ENCODE data around the gene SWAP70.

The SWAP70 gene

GRCh38 chr11:9665749-9666148 is 1.9 kb downstream of the SWAP70 start:
- peak overlapping the region; percentile 28 for H3K27ac Mint-ChIP-seq

DNA sequence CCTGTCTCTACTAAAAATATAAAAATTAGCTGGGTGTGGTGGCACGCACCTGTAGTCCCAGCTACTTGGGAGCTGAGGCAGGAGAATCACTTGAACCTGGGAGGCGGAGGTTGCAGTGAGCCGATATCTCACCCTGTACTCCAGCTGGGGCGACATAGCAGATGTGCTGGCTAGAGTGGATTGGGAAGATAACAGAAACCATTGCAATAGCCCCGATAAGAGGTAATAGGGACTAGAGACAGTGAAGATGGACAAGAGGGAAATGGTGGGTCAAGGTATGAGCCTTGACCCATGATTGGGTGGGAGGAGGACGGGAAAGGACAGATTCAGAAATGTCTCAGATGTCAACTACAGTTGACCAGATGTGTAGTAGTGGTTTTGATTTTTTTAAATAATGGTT is 6.1 kb downstream of the SWAP70 start:
- H3K27ac Mint-ChIP-seq: no peak overlapping the region
- H3K4me1 Mint-ChIP-seq (ENCODE audit: low read depth): peaks cover 4% of the 10 kb centered on the region
- no peak overlapping the region for H3K4me3 Mint-ChIP-seq
- H3K9me3 Mint-ChIP-seq: peaks cover 15% of the 10 kb centered on the region
- peaks cover 6% of the 10 kb centered on the region for H3K36me3 Mint-ChIP-seq (ENCODE audit: low read depth)
- H3K27me3 Mint-ChIP-seq (ENCODE audit: low read depth): peaks cover 20% of the 10 kb centered on the region

More at GRCh38 chr11:9665749-9666148, 1.9 kb downstream of the SWAP70 start:
- Mint-ChIP-seq H3K27me3 (ENCODE audit: low read depth) (peaks cover 45% of the 10 kb centered on the region), H3K9me3 (peaks cover 15% of the 10 kb centered on the region), H3K4me1 (ENCODE audit: low read depth) (peaks cover 20% of the 10 kb centered on the region), H3K36me3 (ENCODE audit: low read depth) (peaks cover 10% of the 10 kb centered on the region), H3K4me3 (peak overlapping the region; percentile 47)

DNA sequence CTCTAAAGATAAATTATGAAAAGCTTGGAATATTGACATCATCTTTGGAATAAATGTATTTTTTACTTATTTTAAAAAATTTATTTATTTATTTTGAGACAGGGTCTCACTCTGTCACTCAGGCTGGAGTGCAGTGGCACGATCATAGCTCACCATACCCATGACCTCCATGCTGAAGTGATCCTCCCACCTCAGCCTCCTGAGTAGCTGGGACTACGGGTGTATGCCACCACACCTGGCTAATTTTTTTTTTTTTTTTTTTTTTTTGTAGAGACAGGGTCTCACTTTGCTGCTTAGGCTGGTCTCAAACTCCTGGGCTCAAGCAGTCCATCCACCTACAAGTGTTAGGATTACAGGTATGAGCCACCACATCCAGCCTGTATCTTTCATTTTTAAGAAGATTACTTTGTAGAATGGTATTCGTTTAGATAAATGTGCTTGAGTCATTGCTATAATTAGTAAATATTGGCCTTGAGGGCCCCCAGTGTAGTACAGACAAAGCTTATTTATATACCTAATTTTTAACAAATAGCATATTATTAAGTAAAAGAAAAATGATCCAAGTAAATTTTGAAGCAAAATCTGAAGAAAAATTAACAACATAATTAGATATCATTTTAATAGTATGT is 8.5 kb downstream of the SWAP70 start:
- H3K4me1 Mint-ChIP-seq (ENCODE audit: low read depth): peaks cover 2% of the 10 kb centered on the region
- no peak overlapping the region for H3K27ac Mint-ChIP-seq
- H3K9me3 Mint-ChIP-seq: no peaks in the 10 kb centered on the region
- H3K4me3 Mint-ChIP-seq: no peak overlapping the region
- H3K27me3 Mint-ChIP-seq (ENCODE audit: low read depth): peaks cover 12% of the 10 kb centered on the region
- H3K36me3 Mint-ChIP-seq (ENCODE audit: low read depth): peaks cover 2% of the 10 kb centered on the region

- Mint-ChIP-seq H3K9me3 (no peaks in the 10 kb centered on the region), H3K27me3 (ENCODE audit: low read depth) (peaks cover 12% of the 10 kb centered on the region), H3K4me1 (ENCODE audit: low read depth) (peaks cover 2% of the 10 kb centered on the region), H3K27ac (no peak overlapping the region), H3K4me3 (no peak overlapping the region), H3K36me3 (ENCODE audit: low read depth) (peaks cover 2% of the 10 kb centered on the region)
Observed at GRCh38 chr11:9672918-9673317, 9.0 kb downstream of the SWAP70 start.

- H3K27me3 Mint-ChIP-seq (ENCODE audit: low read depth): peaks cover 6% of the 10 kb centered on the region
- H3K36me3 Mint-ChIP-seq (ENCODE audit: low read depth): no peaks in the 10 kb centered on the region
- no peak overlapping the region for H3K27ac Mint-ChIP-seq
- H3K4me3 Mint-ChIP-seq: no peak overlapping the region
- H3K4me1 Mint-ChIP-seq (ENCODE audit: low read depth): no peaks in the 10 kb centered on the region
- H3K9me3 Mint-ChIP-seq: no peaks in the 10 kb centered on the region
Observed at GRCh38 chr11:9675691-9676090, 11.8 kb downstream of the SWAP70 start.

GRCh38 chr11:9677951-9678350 is 14.1 kb downstream of the SWAP70 start:
- Mint-ChIP-seq H3K4me3 (no peak overlapping the region), H3K9me3 (no peaks in the 10 kb centered on the region), H3K27me3 (ENCODE audit: low read depth) (peaks cover 6% of the 10 kb centered on the region)

DNA sequence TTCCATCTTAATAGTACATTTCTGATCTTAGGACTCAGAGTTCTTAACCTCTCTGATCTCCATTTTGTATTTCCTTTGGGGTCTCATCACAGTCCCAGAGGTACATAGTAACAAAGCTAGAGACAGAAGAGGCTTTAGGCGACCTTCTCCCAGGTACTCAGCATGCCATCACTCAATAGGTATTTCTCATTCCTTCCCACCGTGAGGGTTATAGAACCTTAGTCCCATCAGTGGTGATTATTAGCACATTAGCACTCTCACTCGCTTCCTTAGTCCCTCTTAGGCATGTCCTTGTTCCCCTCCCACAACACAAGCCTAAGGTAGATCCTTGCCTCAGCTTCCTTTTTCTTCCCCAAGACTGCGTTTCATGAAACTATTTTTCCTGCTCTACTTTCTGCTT is 14.7 kb downstream of the SWAP70 start:
- Mint-ChIP-seq H3K4me1 (ENCODE audit: low read depth) (no peaks in the 10 kb centered on the region), H3K27me3 (ENCODE audit: low read depth) (peaks cover 6% of the 10 kb centered on the region), H3K9me3 (no peaks in the 10 kb centered on the region), H3K27ac (no peak overlapping the region), H3K36me3 (ENCODE audit: low read depth) (no peaks in the 10 kb centered on the region), H3K4me3 (no peak overlapping the region)

More at GRCh38 chr11:9677951-9678350, 14.1 kb downstream of the SWAP70 start:
- Mint-ChIP-seq H3K36me3 (ENCODE audit: low read depth) (no peaks in the 10 kb centered on the region), H3K27ac (no peak overlapping the region), H3K4me1 (ENCODE audit: low read depth) (no peaks in the 10 kb centered on the region)

DNA sequence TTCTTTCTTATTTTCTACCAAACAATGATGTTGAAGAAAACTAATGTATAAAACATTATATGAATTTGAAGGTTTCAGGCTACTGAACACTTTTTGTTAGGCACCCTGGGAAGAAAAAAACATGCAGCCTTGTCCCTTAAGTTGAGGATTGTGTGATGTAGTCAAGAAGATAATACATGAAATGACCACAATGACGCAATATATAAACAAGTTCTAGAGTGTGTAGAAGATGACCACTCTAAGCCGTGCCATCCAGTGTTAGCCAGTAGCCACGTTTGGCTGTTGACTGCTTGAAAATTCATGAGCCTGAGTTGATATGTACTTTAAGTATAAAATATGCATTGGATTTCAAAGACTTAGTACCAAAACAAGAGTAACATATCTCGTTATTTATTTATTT is 16.2 kb downstream of the SWAP70 start:
- H3K27ac Mint-ChIP-seq: no peak overlapping the region
- H3K4me1 Mint-ChIP-seq (ENCODE audit: low read depth): no peaks in the 10 kb centered on the region
- H3K4me3 Mint-ChIP-seq: no peak overlapping the region
- H3K36me3 Mint-ChIP-seq (ENCODE audit: low read depth): no peaks in the 10 kb centered on the region
- peaks cover 6% of the 10 kb centered on the region for H3K27me3 Mint-ChIP-seq (ENCODE audit: low read depth)
- no peaks in the 10 kb centered on the region for H3K9me3 Mint-ChIP-seq

DNA sequence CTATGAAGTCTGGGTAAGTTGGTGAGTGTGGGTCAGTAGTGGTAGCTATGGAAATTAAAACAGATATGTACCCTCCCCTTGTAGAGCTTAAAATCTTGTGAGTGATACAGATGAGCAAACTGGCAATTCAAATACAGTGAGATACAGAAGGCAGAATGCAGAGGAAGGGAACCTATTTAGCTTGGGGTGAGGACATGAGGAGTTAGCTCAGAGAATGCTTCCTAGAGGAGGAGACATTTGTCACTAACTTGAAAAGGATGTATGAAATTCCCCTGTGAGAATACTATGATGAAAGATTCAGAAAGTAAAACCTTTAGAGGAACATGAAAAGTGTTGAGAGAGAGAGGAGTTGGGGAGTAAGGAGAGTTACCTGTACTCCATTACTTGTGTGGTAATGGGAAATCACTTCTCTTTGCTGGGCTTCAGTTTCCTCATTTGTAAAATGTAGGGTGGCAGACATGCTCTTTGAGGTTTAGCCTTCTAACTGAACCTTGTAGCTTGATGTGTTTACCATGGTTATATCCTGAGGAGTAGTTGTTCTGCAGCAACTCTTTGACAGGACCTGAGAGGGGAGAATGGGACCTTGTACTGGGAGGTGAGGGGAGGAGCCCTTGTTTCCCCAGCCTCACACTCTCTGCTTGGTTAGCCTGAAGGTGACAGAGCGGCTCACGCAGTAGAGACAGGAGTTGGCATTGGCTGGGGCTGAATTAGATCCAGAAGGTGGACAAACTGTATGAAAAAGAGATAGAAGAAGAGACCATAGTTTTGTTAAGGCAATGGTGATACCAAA is 17.9 kb downstream of the SWAP70 start:
- H3K27me3 Mint-ChIP-seq (ENCODE audit: low read depth): peaks cover 6% of the 10 kb centered on the region
- H3K36me3 Mint-ChIP-seq (ENCODE audit: low read depth): no peaks in the 10 kb centered on the region
- H3K9me3 Mint-ChIP-seq: no peaks in the 10 kb centered on the region
- H3K27ac Mint-ChIP-seq: no peak overlapping the region
- no peaks in the 10 kb centered on the region for H3K4me1 Mint-ChIP-seq (ENCODE audit: low read depth)
- no peak overlapping the region for H3K4me3 Mint-ChIP-seq

DNA sequence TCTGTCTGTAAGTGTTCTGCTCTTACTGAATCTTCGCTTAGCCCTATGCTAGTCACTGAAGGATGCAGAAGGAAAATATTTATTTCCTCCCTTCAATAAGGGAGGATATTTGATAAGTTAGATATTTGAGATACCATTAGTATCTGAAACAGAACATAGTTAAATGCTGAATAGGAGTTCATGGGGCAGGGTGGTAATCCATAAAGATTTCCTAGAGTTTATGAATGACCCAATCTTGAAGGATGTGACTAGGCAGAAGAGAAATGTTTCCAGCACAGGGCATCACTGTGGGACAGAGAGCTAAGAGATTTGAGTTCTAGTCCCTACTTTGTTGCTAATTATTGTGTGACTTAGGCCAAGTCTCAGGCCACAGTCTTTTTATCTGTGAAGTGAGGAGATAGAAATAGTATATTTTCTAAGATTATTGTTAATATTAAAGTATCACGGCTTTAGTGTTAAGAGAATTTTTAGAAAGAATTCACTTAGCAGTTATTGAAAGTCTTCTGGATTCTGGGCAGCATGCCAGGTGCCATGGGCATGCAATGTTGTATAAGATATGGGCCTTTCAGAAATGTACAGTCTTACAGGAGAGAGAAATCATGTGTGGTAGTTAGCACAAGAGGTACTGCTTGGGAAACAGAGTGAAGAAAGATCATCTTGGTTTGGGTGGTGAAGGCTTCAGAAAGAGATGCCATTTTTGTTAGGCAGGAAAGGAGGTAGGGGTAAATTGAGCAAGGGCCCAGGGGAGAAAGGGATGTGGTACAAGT is 24.0 kb downstream of the SWAP70 start:
- no peaks in the 10 kb centered on the region for H3K36me3 Mint-ChIP-seq (ENCODE audit: low read depth)
- H3K27ac Mint-ChIP-seq: no peak overlapping the region
- H3K4me3 Mint-ChIP-seq: no peak overlapping the region
- no peaks in the 10 kb centered on the region for H3K4me1 Mint-ChIP-seq (ENCODE audit: low read depth)
- H3K27me3 Mint-ChIP-seq (ENCODE audit: low read depth): peaks cover 3% of the 10 kb centered on the region
- no peaks in the 10 kb centered on the region for H3K9me3 Mint-ChIP-seq

DNA sequence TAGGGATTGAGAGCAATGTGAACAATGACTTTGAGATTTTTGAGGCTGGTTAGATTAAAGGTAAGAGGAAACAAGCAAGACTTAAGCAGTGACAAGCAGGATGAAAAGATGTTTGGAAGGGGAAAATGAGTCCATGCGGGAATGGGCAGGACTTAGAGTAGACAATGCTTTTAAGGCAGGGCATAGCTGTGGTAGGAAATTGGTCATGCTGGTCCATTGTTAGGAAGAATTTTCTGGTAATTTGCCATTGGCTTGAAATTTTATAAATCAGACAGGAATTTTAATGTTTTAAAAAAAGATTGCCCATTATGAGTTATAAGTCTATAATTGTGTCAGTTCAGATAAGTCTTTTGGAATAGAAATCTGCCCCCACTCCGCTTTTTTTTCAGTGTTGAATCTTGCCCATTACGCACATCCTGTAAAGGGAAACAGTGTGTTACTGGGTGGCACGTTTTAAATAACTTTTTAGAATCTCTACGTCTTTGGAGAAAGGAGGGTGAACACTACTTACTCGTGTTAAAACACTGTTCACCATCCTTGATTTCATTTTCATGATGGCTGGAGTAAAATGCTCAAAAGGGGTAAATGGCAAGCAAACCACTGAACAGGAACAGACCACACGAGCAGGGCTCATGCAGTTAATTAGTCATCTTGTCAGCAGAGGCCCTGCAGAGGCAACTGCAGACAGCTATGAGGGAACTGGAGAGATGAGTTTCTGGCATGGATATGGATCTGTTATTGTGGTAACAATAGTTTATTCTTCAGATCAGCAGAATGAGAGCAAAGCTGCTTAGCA is 25.0 kb downstream of the SWAP70 start:
- H3K36me3 Mint-ChIP-seq (ENCODE audit: low read depth): no peaks in the 10 kb centered on the region
- H3K4me3 Mint-ChIP-seq: no peak overlapping the region

DNA sequence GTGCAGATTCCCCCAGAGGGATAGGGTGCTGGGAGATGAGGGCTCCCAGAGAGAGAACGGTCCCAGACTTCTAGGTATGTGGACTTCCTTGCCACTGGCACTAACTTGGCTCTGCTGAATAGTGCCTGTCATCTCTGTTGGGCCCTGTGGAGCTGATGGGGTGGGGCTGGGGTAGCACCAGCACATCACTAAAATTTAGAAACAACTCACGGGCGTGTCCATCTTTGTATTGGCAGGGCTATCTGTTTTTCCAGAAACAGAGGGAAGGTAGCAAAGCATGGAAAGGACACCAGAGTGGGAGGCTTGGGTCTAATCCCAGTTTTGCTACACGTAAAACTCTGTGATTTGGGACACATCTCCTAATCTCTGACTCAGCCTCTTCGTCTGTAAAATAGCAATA is 25.8 kb downstream of the SWAP70 start:
- Mint-ChIP-seq H3K27me3 (ENCODE audit: low read depth) (peaks cover 3% of the 10 kb centered on the region), H3K9me3 (no peaks in the 10 kb centered on the region), H3K4me3 (no peak overlapping the region), H3K4me1 (ENCODE audit: low read depth) (no peaks in the 10 kb centered on the region), H3K27ac (no peak overlapping the region), H3K36me3 (ENCODE audit: low read depth) (peaks cover 5% of the 10 kb centered on the region)

More for the DNA sequence above, 25.0 kb downstream of the SWAP70 start:
- Mint-ChIP-seq H3K27ac (no peak overlapping the region), H3K4me1 (ENCODE audit: low read depth) (no peaks in the 10 kb centered on the region), H3K9me3 (no peaks in the 10 kb centered on the region), H3K27me3 (ENCODE audit: low read depth) (peaks cover 3% of the 10 kb centered on the region)

DNA sequence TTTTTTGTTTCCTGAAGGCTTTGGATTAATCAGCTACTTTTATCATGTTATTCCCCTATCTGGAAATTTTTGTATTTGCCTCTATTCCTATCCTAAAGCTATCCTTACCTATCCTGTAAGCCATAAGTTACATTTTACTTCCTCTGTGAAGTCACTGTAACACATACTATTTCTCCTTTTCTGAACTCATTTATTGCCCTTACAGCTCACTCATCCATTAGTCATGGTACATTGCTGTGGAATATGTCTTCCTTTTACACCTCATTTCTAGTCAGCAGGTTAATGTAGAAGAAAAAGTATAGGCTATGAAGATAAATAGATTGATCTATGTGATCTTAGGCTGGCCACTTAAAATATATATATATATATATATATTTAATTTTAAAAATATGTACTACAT is 28.0 kb downstream of the SWAP70 start:
- Mint-ChIP-seq H3K9me3 (no peaks in the 10 kb centered on the region), H3K36me3 (ENCODE audit: low read depth) (peaks cover 14% of the 10 kb centered on the region), H3K4me1 (ENCODE audit: low read depth) (no peaks in the 10 kb centered on the region), H3K4me3 (no peak overlapping the region), H3K27me3 (ENCODE audit: low read depth) (peaks cover 3% of the 10 kb centered on the region), H3K27ac (no peak overlapping the region)

DNA sequence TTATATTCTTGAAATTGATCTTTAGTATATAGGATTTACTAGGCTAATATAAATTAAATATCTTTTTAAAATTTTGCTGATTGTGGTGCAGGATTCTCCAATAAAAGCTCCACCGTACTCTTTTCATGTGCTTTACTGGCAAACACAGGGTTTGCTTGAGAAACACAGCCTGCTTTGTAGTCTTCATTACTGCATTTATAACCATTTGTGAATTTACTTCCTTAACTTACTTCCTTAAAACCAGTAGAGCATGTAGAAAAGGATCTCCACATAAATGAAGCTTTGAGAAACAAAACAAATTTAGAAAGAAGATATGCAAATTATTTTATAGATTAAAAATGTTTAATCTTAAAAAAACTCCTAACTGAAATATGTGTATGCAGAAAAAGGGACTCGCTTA is 28.8 kb downstream of the SWAP70 start:
- Mint-ChIP-seq H3K4me1 (ENCODE audit: low read depth) (no peaks in the 10 kb centered on the region), H3K27ac (no peak overlapping the region)

More for the DNA sequence above, 28.8 kb downstream of the SWAP70 start:
- peaks cover 14% of the 10 kb centered on the region for H3K36me3 Mint-ChIP-seq (ENCODE audit: low read depth)
- no peak overlapping the region for H3K4me3 Mint-ChIP-seq
- H3K9me3 Mint-ChIP-seq: no peaks in the 10 kb centered on the region
- H3K27me3 Mint-ChIP-seq (ENCODE audit: low read depth): peaks cover 3% of the 10 kb centered on the region

Data from T-helper 1 cell treated with Interleukin-12 subunit alpha and Interleukin-12 subunit beta and Interleukin-4 antibody, amounts not matched to agents 30 μg/mL and 1 μg/mL, for 36 hours (primary cell).